ENCODE measurements around the gene FSTL1.

GRCh38 chr3:120488296-120488695 is 37.5 kb upstream of the FSTL1 start:
- TF ChIP-seq CTCF (IDR thresholded peaks at IDR 0.05; ENCODE audit: low read depth, low read length): no peak
- TF ChIP-seq EZH2phosphoT487 (IDR thresholded peaks at IDR 0.05; ENCODE audit: low read depth): no peak
